Measurements from ENCODE around the gene C21orf58. TPM values are rescaled to one million over a fixed set of nuclear protein-coding genes. Genes with fewer than 3 reads are reported as not detected.
"Not testable (repeated sequence)": the region's sequence is repeated elsewhere in the genome, so short reads cannot be mapped to it uniquely, and the experiment has no call there.

The C21orf58 gene
- total RNA-seq, 4 donors from 2014 or later: 0.13 to 2.8 (median 1.2) TPM

GRCh38 chr21:46317710-46318463 lies 5.8 kb downstream of the C21orf58 start:
- no peak for TF ChIP-seq POLR2AphosphoS5 (IDR thresholded peaks at IDR 0.05)
- TF ChIP-seq POLR2A (IDR thresholded peaks at IDR 0.05): no peak
- TF ChIP-seq, protein P1, sequence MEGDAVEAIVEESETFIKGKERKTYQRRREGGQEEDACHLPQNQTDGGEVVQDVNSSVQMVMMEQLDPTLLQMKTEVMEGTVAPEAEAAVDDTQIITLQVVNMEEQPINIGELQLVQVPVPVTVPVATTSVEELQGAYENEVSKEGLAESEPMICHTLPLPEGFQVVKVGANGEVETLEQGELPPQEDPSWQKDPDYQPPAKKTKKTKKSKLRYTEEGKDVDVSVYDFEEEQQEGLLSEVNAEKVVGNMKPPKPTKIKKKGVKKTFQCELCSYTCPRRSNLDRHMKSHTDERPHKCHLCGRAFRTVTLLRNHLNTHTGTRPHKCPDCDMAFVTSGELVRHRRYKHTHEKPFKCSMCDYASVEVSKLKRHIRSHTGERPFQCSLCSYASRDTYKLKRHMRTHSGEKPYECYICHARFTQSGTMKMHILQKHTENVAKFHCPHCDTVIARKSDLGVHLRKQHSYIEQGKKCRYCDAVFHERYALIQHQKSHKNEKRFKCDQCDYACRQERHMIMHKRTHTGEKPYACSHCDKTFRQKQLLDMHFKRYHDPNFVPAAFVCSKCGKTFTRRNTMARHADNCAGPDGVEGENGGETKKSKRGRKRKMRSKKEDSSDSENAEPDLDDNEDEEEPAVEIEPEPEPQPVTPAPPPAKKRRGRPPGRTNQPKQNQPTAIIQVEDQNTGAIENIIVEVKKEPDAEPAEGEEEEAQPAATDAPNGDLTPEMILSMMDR (IDR thresholded peaks at IDR 0.05): no peak
- TF ChIP-seq EP300 (IDR thresholded peaks at IDR 0.05): no peak
- H3K4me3 ChIP-seq: no peak overlapping the region
- H3K9me3 ChIP-seq: no peaks in the 10 kb centered on the region
- 40% methylated on average over 4 of the region's 20 CpGs; no CpG with 5 or more reads in 1 of the 2 donors for WGBS, 2 donors (ENCODE audit: low coverage in 1 of 2)
- H3K27me3 ChIP-seq: no peaks in the 10 kb centered on the region
- no peak overlapping the region for H3K27ac ChIP-seq
- peaks cover 0 to 10% (median 8%) of the 10 kb centered on the region in 3 donors for H3K4me1 ChIP-seq
- ATAC-seq: no peak
- H3K36me3 ChIP-seq: peaks cover 0 to 3% of the 10 kb centered on the region in 2 donors

- Histone ChIP-seq H3K9me3 (no peaks in the 10 kb centered on the region), H3K4me1 (no peaks in the 10 kb centered on the region), H3K4me3 (no peak overlapping the region), H3K27me3 (no peaks in the 10 kb centered on the region), H3K36me3 (peaks cover 0 to 3% of the 10 kb centered on the region in 2 donors), H3K27ac (no peak overlapping the region)
- TF ChIP-seq EP300 (IDR thresholded peaks at IDR 0.05) (no peak), POLR2A (IDR thresholded peaks at IDR 0.05) (no peak)
- 100% methylated on average over 1 of the region's 14 CpGs; no CpG with 5 or more reads in 1 of the 2 donors for WGBS, 2 donors (ENCODE audit: low coverage in 1 of 2)
- no peak for ATAC-seq
Measured at GRCh38 chr21:46316708-46317324, 6.9 kb downstream of the C21orf58 start.

DNA sequence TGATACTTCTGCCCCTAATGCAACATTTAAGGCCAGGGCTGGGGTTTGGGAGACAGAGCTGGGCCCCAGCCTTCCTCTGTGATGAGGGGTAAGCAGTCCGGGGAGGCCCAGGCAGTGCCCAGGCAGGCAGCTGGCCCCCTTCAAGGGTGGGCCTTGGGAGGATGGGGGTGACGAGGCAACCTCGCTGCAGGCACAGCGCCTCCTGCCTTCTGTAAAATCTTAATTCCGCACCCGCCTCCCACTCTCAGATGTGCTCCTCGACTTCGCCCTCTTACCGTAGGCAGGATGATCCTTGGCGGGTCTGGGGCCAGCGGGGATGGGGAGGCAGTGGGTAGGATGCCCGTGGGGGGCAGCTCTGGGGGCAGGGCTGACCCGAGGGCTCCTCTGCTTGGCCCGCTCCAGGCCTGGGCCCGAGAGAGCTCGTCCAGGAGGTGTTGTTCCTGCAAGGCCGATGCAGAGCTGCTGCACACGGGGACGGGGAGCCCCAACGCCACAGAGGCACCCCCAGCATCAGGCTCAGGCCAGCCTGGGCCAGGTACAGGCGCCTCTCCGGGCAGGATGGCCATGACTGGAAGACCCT lies 9.1 kb downstream of the C21orf58 start:
- H3K4me1 ChIP-seq: no peaks in the 10 kb centered on the region
- 97% methylated on average over 6 of the region's 22 CpGs; no CpG with 5 or more reads in 1 of the 2 donors for WGBS, 2 donors (ENCODE audit: low coverage in 1 of 2)
- no peak for TF ChIP-seq POLR2AphosphoS5 (IDR thresholded peaks at IDR 0.05)
- H3K9me3 ChIP-seq: no peaks in the 10 kb centered on the region
- no peak overlapping the region for H3K27ac ChIP-seq
- no peak overlapping the region for H3K4me3 ChIP-seq
- peaks cover 0 to 12% of the 10 kb centered on the region in 2 donors for H3K36me3 ChIP-seq
- no peaks in the 10 kb centered on the region for H3K27me3 ChIP-seq
- ATAC-seq: no peak

GRCh38 chr21:46312949-46313348 lies 10.7 kb downstream of the C21orf58 start:
- H3K9me3 ChIP-seq: no peaks in the 10 kb centered on the region
- ATAC-seq: no peak
- TF ChIP-seq, protein P1 (IDR thresholded peaks at IDR 0.05): no peak
- TF ChIP-seq EP300 (IDR thresholded peaks at IDR 0.05) (no peak), POLR2A (IDR thresholded peaks at IDR 0.05) (no peak), POLR2AphosphoS5 (IDR thresholded peaks at IDR 0.05) (no peak)

GRCh38 chr21:46311568-46311967 lies 12.1 kb downstream of the C21orf58 start:
- no peak for ATAC-seq
- TF ChIP-seq POLR2AphosphoS5 (IDR thresholded peaks at IDR 0.05) (no peak), POLR2A (IDR thresholded peaks at IDR 0.05) (no peak), EP300 (IDR thresholded peaks at IDR 0.05) (no peak)
- TF ChIP-seq, protein P1 (IDR thresholded peaks at IDR 0.05): no peak
- no peaks in the 10 kb centered on the region for H3K27me3 ChIP-seq
- H3K27ac ChIP-seq: no peak overlapping the region
- no peak overlapping the region for H3K4me3 ChIP-seq
- peaks cover 0 to 13% of the 10 kb centered on the region in 2 donors for H3K36me3 ChIP-seq
- H3K9me3 ChIP-seq: no peaks in the 10 kb centered on the region
- no peaks in the 10 kb centered on the region for H3K4me1 ChIP-seq

More at GRCh38 chr21:46312949-46313348, 10.7 kb downstream of the C21orf58 start:
- Histone ChIP-seq H3K36me3 (peaks cover 0 to 13% of the 10 kb centered on the region in 2 donors), H3K27ac (no peak overlapping the region), H3K4me3 (no peak overlapping the region), H3K27me3 (no peaks in the 10 kb centered on the region), H3K4me1 (no peaks in the 10 kb centered on the region)
- WGBS, 2 donors (ENCODE audit: low coverage in 1 of 2): 82 to 88% methylated on average over 3 to 5 of the region's 5 CpGs

GRCh38 chr21:46310260-46310659 lies 13.4 kb downstream of the C21orf58 start:
- ATAC-seq, H3K27me3 ChIP-seq, H3K4me1 ChIP-seq, H3K4me3 ChIP-seq, H3K27ac ChIP-seq, H3K9me3 ChIP-seq: not testable (repeated sequence)
- peaks cover 0 to 21% of the 10 kb centered on the region in 2 donors for H3K36me3 ChIP-seq
- 95% methylated on average over 8 of the region's 8 CpGs; no CpG with 5 or more reads in 1 of the 2 donors for WGBS, 2 donors (ENCODE audit: low coverage in 1 of 2)
